Keratinocyte (primary cell): ENCODE data around the gene YPEL4. TPM values are rescaled to one million over a fixed set of nuclear protein-coding genes. Genes with fewer than 3 reads are reported as not detected.

Experiments used
- DNase-seq: peaks from one replicate; pipeline ENCODE4 v3.0.0-alpha.2; 2011; ENCODE audit warnings: low read depth, missing footprints, low spot score
- FAIRE-seq: peaks from 2 replicates; lab custom pipeline; 2011; peaks lifted over from hg19 to GRCh38; lab: Jason Lieb, UNC
- H2AFZ ChIP-seq: 2 replicates; pipeline ENCODE4 v1.6.0; 2012; ENCODE audit warnings: low read length, control low read depth, inconsistent platforms; ENCODE audit not compliant: control insufficient read depth
- H3K27ac ChIP-seq: 2 replicates; pipeline ENCODE4 v1.5.1; 2011; ENCODE audit warnings: low read length; ENCODE audit not compliant: control insufficient read depth, insufficient read depth
- H3K27me3 ChIP-seq: 3 replicates; pipeline ENCODE4 v1.6.0; 2011; ENCODE audit warnings: low read length; ENCODE audit not compliant: control insufficient read depth, insufficient read depth; ENCODE audit errors: extremely low read depth
- H3K36me3 ChIP-seq, 2 experiments: 2 replicates in 1 of 2; 3 replicates in 1 of 2; pipeline ENCODE4 v1.5.1; 2011; ENCODE audit warnings: low read length in 2 of 2, mild to moderate bottlenecking in 1 of 2; ENCODE audit not compliant: control insufficient read depth in 2 of 2, insufficient read depth in 2 of 2; ENCODE audit errors: extremely low read depth in 1 of 2
- H3K4me1 ChIP-seq: 3 replicates; pipeline ENCODE4 v1.5.1; 2011; ENCODE audit warnings: low read length; ENCODE audit not compliant: control insufficient read depth, insufficient read depth; ENCODE audit errors: extremely low read depth
- H3K4me2 ChIP-seq: 3 replicates; pipeline ENCODE4 v1.6.0; 2011; ENCODE audit warnings: low read depth, low read length; ENCODE audit not compliant: control insufficient read depth, insufficient read depth; ENCODE audit errors: extremely low read depth
- H3K4me3 ChIP-seq, 3 experiments: fragments of 200-600 bp in 1 of 3; sonication (generic) in 1 of 3; 2 replicates in 2 of 3; 3 replicates in 1 of 3; pipeline ENCODE4 v1.5.1; 2011 to 2016; ENCODE audit warnings: low read length in 3 of 3, mild to moderate bottlenecking in 3 of 3, control low read depth in 2 of 3, inconsistent platforms in 1 of 3, low read depth in 1 of 3, mixed read lengths in 1 of 3, mixed run types in 1 of 3, moderate library complexity in 1 of 3; ENCODE audit not compliant: control insufficient read depth in 2 of 3, insufficient read depth in 2 of 3; ENCODE audit errors: extremely low read depth in 1 of 3
- H3K79me2 ChIP-seq: 2 replicates; pipeline ENCODE4 v1.6.0; 2012; ENCODE audit warnings: low read length; ENCODE audit not compliant: control insufficient read depth, insufficient read depth
- H3K9ac ChIP-seq: 3 replicates; pipeline ENCODE4 v1.6.0; 2011; ENCODE audit warnings: low read length; ENCODE audit not compliant: control insufficient read depth, insufficient read depth; ENCODE audit errors: extremely low read depth
- H3K9me1 ChIP-seq: 3 replicates; pipeline ENCODE4 v1.6.0; 2011; ENCODE audit warnings: low read length; ENCODE audit not compliant: control insufficient read depth, insufficient read depth; ENCODE audit errors: extremely low read depth
- H3K9me3 ChIP-seq: 2 replicates; pipeline ENCODE4 v1.5.1; 2012; ENCODE audit warnings: low read depth, low read length; ENCODE audit not compliant: control insufficient read depth
- H4K20me1 ChIP-seq: 3 replicates; pipeline ENCODE4 v1.6.0; 2011; ENCODE audit warnings: low read length; ENCODE audit not compliant: control insufficient read depth, insufficient read depth; ENCODE audit errors: extremely low read depth
- CTCF ChIP-seq, 3 experiments: IDR thresholded peaks in 1 of 3; conservative IDR thresholded peaks in 1 of 3; optimal IDR thresholded peaks in 1 of 3; 2 replicates in 2 of 3; 3 replicates in 1 of 3; pipeline versions ENCODE3 to v1.5.1; 2011; ENCODE audit warnings: low read length in 3 of 3, mild to moderate bottlenecking in 3 of 3, moderate library complexity in 2 of 3, control low read depth in 1 of 3, inconsistent platforms in 1 of 3; ENCODE audit not compliant: insufficient read depth in 2 of 3; ENCODE audit errors: extremely low read depth in 1 of 3
- EZH2 ChIP-seq: IDR thresholded peaks from one replicate; pipeline ENCODE4 v1.6.1; 2012; ENCODE audit warnings: inconsistent platforms, mild to moderate bottlenecking, low read length, moderate library complexity
- dilution Hi-C: fragments of 300-500 bp; cut with MboI; formaldehyde crosslinking; loops from one replicate; pipeline ENCODE4 v1.7.0; 2020; ENCODE audit warnings: low sequenced_read_pairs; ENCODE audit not compliant: extremely low pct_ligation_motif_present
- polyA plus RNA-seq, 5 experiments: library from polyadenylated mRNA; depleted of rRNA in 3 of 5; stranded (reverse) in 3 of 5; stranded (forward) in 1 of 5; unstranded in 1 of 5; fragments of >200 nt; gene quantifications; 1 replicate in 1 of 5; 2 replicates in 3 of 5; 3 replicates in 1 of 5; pipeline versions ENCODE4 v1.2.1 to v1.2.3, GENCODE V29; 2011 to 2012; ENCODE audit warnings: missing spikeins in 2 of 5, low read depth in 1 of 5, low replicate concordance in 1 of 5

The YPEL4 gene
- polyA plus RNA-seq, 1 donor (not counting 4 experiments of a cell fraction or from before 2014, with no cell fraction given), result not detected

DNA sequence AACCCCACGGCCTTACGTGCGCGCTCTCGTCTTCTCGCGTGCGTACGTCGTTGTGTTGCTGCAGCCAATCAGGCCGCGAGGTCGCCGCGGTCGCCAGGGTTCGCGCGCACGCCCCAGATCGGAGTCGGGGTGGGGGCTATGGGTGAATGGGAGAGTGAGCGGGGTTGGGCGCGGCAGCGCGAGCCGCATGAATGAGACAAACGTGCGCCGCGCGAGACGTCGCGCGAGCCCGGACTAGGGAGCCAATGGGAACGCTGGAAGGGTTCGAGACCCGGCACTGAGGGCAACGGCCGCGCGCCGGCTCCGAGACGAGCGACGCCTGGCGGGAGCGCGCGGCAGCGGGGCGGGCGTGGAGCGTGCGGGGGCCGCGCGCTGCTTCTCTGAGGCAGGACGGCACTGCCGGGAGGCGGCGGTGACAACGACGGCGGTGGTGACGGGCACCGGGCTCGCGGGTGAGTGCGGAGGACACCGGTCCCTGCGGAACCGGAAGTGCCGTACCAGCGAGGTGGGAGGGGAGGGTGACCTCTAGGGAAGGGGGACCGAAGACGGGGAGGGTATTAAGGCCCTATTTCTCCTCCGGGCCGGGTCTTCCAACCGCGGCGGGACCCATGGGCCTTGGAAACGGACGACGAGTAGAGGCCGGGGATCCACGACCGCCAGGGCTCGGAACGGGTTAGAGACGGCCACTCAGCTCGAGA, 18.2 kb upstream of the YPEL4 start, which contains the start of gene ZDHHC5:
Gene ZDHHC5 (plus strand): TSS at position 379 of the 698 bp plus-strand sequence. CDS start 4,977 bp downstream, outside the sequence.
- no peaks in the 10 kb centered on the region for H4K20me1 ChIP-seq
- H3K4me1 ChIP-seq, result peaks cover 19% of the 10 kb centered on the region
- FAIRE-seq, result peak; percentile 46

GRCh38 chr11:57667117-57667735, 17.5 kb upstream of the YPEL4 start:
- Histone ChIP-seq H3K4me3 (peak overlapping the region; percentile 69 to 98 (median 92)), H2AFZ (peak overlapping the region; percentile 91), H3K27ac (peak overlapping the region; percentile 99), H3K79me2 (peaks cover 39% of the 10 kb centered on the region), H3K27me3 (no peaks in the 10 kb centered on the region), H3K9me3 (no peaks in the 10 kb centered on the region), H3K9ac (peak overlapping the region; percentile 98), H3K4me1 (peaks cover 19% of the 10 kb centered on the region), H3K36me3 (peaks cover 3 to 4% of the 10 kb centered on the region in 2 experiments), H4K20me1 (no peaks in the 10 kb centered on the region), H3K9me1 (no peaks in the 10 kb centered on the region), H3K4me2 (peak overlapping the region; percentile 99)
- dilution Hi-C loops, result no loop called here
- TF ChIP-seq CTCF (optimal IDR thresholded peaks at IDR 0.05 in 1 of 3, IDR thresholded peaks at IDR 0.05 in 1 of 3, conservative IDR thresholded peaks at IDR 0.05 in 1 of 3; ENCODE audit: extremely low read depth in 1 of 3, insufficient read depth in 2 of 3, low read length in 3 of 3) (no peak), EZH2 (no peak)
- FAIRE-seq (peak; percentile 57), DNase-seq (peak; percentile 92)

More for the DNA sequence above, 18.2 kb upstream of the YPEL4 start, which contains the start of gene ZDHHC5:
- Histone ChIP-seq H3K27ac (peak within 1 kb of the TSS; percentile 99), H3K36me3 (peaks cover 3 to 9% of the 10 kb centered on the region in 2 experiments), H3K27me3 (no peaks in the 10 kb centered on the region), H3K9ac (peak within 1 kb of the TSS; percentile 98), H3K79me2 (peaks cover 46% of the 10 kb centered on the region), H3K4me2 (peak within 1 kb of the TSS; percentile 99), H3K9me3 (no peaks in the 10 kb centered on the region), H3K4me3 (peak within 1 kb of the TSS; percentile 96 to 98 (median 98)), H3K9me1 (no peaks in the 10 kb centered on the region), H2AFZ (peak within 1 kb of the TSS; percentile 91)
- peak; percentile 94 for DNase-seq
- dilution Hi-C loops, result no loop called here
- TF ChIP-seq CTCF (optimal IDR thresholded peaks at IDR 0.05 in 1 of 3, IDR thresholded peaks at IDR 0.05 in 1 of 3, conservative IDR thresholded peaks at IDR 0.05 in 1 of 3; ENCODE audit: extremely low read depth in 1 of 3, insufficient read depth in 2 of 3, low read length in 3 of 3), result peak in 2 of 3 experiments; percentile 46 to 48
- no peak for TF ChIP-seq EZH2
